Brain pericyte (primary cell): ENCODE measurements around the gene TNFRSF4.

Experiments used
- DNase-seq: peaks from one replicate; pipeline ENCODE4 v3.0.0-alpha.2; 2012; ENCODE audit warnings: low read depth, low spot score

Gene TNFRSF4

DNA sequence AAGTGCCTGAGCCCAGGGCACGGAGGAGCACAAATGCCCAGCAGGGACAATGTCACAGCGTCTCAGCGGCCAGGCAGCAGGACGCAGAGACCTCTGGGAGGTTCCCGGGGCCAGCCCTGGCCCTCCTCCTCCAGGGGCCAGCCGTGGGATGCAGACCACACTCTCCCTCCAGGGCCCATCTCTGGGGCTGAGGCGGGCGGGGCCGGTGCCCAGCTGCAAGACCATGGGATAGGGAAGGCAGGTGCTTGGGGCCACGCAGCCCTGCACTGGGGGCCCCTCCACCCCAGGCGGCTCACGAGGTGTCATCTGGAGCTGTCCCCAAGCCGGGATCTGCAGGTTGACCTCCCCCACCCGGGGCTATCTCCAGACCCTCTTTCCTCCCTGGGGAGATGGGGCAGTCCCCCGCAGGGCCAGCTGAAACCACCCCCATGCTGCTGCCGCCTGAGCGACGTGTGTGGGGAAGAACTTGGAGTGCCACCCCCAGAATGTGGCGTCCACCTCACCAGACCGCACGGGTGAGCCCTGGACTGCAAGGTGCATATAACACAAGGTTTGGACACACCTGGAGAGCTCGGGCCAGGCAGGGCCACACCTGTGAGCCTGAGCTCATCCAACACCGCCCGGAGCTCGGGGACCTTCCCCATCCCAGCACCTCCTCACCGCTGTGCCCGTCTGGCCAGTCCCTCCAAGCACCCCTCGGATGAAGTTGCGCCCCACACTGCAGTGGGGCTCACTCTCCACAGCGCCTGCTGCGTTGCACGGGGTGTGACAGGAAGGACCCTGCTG, 44.3 kb downstream of the TNFRSF4 start:
- DNase-seq: no peak

DNA sequence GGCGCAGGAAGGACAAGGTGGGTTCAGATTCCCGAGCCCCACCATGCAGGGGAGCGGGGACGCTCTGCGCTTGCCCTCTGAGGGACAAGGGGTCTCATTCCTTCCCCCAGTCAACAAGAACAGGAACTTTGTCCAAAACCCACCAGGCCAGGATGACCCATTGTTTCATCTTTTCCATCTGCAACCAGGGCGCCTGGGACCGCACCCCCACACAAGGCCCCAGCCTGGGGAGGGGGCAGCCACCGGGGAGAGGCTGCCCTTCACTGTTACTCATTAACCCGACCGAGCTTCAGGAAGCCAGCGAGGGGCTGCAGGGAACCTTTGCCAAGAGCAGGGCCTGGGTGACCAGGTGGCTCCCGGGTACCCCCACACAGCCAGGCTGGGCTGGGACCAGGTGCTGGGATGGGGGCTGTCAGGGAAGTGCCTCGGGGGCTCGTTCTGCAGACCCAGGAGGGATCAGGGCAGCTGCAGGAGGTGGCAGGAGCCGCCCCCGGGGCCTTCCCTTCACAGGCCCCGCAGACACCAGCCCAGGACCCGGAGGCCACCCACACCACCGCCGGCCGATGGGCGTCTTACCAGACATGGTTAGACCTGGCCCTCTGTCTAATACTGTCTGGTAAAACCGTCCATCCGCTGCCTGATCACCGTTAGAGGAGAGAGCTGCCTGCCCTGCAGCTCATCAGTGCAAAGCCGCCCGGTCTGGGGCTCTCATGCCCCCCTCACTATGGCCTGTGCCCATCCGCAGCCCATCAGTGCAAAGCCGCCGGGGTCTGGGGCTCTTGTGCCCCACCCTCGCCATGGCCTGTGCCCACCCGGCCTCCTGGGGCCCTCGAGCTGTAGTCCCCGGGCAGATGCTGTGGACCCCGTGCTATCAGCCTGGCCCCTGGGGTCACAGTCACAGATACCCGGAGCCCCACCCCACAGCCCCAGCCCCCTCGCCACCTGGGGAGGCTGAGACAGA, 45.2 kb downstream of the TNFRSF4 start:
- DNase-seq: no peak

DNA sequence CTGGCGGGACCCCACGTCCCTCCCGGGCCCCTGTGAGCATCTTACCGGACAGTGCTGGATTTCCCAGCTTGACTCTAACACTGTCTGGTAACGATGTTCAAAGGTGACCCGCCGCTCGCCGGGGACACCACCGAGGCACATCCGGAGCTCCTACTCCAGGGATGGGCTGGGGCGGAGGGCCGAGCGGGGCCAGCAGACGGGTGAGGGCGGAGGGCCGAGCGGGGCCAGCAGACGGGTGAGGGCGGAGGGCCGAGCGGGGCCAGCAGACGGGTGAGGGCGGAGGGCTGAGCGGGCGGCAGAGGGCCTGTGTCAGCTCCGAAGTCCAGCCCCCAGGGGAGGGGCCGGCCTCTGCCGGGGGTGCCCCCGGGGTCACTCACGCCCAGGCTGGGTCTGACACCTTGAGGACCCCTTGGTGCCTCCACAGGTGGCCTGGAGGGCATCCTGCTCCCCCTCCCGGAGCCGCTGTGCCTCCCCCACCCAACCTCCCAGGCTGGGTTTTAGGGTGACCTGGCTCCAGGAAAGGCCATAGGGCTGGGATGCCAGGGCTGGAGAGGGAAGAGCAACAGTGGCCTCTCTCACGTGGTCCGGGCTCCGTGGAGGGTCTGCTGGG, 46.0 kb downstream of the TNFRSF4 start:
- DNase-seq: no peak

DNA sequence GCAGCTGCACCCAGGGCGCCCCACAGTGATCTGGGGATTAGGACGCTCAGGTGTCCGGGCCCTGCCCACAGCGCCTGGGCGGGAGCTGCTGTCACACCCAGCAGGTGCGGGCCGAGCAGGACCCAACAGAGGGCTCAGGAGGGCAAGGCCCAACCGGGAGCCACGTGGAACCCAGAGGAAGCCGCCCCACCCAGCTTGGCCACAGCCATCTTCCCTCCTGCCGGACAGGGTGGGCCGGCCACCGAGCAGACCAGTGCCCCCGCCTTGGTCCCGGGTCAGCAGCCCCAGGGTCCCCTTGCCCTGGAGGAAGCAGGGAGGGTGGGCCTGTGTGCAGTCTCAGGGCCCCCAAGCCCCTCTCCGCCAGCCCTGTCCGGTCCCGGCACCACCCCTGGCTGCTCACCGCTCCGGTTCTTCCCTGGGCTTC, 46.5 kb downstream of the TNFRSF4 start:
- no peak for DNase-seq

DNA sequence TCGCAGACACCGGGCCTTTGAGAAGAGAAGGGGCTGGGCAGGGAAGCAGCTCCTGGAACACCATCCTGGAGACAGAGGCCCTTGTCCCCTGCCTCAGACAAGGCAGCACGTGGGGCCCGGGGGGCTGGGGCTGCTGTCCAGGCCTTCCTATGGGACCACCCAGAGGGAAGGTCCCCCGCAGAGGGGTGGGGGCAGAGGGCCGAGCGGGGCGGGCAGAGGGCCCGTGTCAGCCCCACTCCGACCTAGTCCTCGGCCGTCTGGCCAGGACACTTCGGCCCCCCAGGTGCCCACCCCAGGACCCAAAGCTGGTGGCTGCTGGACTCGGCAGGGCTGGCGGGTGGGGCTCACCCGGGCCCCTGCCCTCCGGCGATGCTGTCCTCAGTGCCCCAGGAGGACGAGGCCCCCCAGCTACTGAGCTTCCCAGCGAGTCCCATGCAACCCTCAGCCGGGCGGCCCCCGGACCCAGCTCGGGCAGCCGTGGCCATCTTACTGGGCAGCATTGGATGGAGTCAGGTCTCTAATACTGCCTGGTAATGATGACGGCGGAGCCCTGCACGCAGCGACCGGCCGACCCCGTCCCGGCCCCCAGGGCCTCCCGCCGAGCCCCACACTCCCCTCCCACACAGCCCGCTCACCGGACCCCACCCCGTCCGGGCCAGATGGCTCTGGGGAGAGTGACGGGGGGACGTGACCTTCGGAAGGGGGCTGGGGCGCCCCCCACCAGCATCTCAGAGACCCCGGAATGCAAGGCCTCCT, 47.1 kb downstream of the TNFRSF4 start:
- no peak for DNase-seq

DNA sequence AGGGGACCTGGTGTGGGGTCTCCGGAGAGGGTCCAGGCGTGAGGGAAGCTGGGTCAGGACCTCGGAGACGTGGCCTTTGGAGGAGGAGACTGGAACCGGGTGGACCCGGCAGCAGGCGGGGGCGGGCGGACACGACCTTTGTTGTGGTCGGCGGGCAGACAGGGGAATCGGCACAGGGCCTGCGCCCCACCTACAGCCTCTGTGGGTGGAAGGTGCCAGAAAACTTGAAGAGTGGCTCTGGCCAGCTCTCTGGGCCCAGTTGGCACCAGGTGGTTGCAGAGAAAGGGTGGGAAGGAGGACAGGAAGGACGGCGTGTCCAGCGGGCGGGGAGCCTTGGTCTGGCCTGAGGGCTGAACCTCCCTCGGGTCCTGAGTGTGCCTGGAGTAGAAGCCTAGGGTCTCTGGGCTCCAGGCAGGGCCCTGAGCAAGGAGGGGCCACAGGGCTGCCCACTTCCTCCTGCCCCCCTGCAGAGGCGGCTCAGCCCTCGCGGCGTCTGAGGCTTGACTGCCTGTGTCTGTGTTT, 48.0 kb downstream of the TNFRSF4 start:
- no peak for DNase-seq

DNA sequence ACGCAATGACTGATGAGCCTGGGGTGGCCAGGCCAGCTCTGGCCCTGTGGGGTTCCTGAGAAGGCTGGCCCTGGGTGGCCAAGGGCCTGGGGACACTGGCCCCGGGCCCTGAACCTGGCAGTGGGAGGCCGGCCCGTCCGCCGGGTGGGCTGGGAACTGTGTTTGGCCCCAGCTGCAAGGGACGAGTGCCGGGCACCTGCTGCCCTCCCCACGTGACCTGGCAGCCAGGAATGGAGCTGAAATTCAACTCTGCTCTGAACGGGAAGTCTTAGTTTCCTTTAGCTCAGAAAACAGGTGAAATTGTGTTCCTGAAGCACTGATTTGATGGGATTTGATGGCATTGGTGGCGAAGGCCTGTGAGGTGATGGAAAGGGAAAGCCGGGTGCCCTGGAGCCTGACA, 48.5 kb downstream of the TNFRSF4 start:
- no peak for DNase-seq

DNA sequence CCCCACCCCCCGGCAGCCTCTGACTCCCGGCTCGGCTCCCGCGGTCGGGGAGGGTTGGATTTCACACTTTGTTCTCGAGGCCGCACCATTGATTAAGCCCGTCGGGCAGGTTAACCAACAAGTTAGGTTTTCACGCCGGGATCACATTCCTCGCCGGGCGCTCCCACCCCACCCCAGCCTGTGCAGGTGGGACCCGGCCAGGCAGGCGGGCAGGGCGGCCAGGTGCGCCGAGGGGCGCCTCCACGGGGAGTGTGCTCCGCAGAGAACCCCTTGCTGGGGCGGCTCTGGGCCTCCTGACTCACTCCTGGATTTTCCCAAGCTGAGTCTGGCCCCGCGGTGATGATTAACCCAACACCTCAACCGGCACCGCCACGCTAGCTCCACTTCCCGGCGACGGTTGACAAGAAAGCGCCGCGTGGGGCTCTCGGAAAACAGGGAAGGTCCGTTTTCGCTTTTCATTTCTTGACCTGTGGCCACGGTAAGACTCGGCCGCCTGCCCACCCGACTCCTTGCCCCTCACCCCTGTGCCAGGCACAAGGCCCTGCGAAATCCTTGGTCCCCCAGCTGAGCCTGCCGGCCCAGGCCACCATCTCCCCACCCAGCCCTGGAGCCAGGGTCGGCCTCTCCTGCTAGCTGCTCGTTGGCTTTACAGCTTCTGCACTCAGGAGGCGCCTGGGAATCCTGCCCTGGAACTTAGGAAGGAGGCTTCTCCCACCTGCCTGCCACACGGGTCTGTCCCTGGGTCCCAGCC, 49.1 kb downstream of the TNFRSF4 start:
- no peak for DNase-seq

DNA sequence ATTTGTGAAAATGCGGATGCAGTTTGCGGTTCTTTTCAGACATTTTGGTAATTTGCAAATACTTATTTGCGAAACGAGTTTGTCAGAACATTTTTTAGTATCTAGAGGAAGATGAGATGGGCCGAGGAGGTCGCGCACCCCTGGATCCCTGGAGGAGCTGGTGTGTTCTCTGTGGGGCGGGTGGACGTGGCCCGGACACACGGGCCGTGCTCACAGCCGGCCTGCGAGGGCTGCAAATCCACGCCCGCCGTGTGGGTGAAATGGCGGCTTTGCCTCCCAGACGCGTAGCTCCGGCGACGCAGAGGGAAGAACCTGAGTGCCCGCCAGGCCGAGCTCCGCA, 49.6 kb downstream of the TNFRSF4 start:
- DNase-seq: no peak

DNA sequence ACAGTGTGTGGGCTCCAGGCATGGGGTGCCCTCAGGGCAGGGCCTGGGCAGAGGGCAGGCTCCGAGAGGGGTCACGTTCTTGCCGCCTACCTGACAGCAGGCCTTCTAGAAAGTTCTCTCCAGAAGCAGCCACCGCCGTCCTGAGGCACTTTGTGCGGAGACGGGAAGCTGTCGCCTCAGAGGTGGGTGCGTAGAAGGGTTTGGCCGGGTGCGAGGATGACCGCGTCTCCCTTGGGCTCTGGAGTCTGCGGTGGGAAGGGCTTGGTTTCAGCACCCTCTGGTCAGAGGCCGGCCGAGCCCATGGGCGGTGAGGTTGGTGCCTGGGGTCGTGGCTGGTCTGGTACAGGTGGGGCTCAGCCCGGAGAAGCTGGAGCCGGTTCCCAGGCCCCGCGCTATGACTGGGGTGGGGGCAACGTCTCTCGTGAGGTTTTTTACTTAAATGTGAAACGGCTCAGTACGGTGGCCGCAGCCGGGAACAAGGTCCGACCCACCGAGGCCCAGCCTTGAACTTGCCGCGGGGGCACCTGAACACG, 50.3 kb downstream of the TNFRSF4 start:
- DNase-seq: no peak

DNA sequence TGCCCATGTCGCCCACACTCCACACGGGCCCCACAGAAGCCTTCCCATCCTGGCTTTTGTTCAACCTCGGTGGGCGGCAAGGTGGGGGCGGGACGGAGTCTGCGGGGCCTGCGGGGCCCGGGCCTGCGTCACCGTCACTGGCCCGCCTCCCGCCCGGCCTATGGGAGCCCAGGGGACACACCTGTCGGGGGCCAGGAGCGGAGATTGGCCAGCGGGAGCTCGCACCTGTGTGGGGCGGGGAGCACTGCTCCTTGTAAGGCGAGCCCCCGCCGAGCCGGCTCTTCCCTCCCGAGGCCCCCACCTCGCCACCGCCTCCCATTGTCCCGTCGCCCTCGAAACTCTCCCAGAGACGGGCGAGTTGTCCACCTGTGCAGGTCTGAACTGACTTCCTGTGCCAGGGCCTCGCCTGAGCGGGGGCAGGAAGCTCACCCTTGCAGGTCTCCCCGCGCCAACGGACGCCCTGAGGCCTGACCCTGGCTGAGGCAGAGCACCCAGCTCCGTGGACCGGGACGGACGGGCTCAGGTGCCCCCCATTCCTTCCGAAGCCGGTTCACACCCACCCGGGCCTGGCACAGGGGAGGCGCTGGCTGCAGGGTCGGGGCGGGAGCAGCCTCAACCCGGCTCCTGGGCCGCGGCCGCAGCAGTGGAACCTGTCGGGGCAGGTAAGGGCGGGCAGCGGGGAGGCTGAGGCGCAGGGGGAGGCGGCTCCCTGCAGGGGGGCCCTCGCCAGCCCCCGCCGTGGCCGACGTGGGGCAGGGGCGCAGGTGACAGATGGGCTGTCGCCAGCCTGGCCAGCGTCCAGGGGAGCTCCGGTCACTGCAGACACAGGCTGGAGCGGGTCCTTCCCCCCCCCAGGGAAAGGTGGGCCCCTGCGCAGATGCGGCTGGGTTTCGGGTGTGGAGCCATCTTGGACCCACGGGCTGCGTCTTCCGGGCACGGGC, 51.1 kb downstream of the TNFRSF4 start:
- no peak for DNase-seq

DNA sequence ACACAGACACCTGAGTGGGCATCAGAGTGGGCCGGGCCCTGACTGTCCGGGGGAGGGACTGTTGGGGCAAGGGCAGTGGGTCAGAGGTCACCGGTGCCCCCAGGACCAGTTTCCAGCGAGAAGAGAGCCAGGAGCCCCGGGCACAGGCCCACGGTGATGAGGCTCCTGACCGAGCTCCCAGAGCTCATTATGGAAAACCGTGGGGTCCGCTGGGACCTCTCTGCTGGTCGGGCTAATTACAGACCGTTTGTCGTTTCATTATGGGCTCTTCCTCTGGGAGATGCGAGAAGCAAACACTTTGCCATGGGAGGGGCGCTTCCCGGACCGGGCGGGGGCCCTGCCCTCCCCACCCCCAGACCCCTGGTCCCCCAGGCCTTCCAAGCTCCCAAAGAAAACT, 52.3 kb downstream of the TNFRSF4 start:
- no peak for DNase-seq
